MV-4-11 (cell line): ENCODE results near the gene FUS.
"Not testable (repeated sequence)": the region's sequence is repeated elsewhere in the genome, so short reads cannot be mapped to it uniquely, and the experiment has no call there.

Experiments used
- DNase-seq: peaks from one replicate; lab custom pipeline; 2025; lab: John Stamatoyannopoulos, UW

FUS gene

GRCh38 chr16:31186930-31187807 lies 7.2 kb downstream of the FUS start:
- DNase-seq = no peak

- no peak for DNase-seq
Observed at GRCh38 chr16:31187808-31188189, 7.9 kb downstream of the FUS start.

GRCh38 chr16:31188450-31189411 lies 8.8 kb downstream of the FUS start:
- DNase-seq = no peak

GRCh38 chr16:31189412-31189778 lies 9.5 kb downstream of the FUS start:
- no peak for DNase-seq

- DNase-seq = no peak
Observed at GRCh38 chr16:31190061-31190460, 10.1 kb downstream of the FUS start.

- DNase-seq = no peak
Observed at GRCh38 chr16:31190818-31191444, 11.0 kb downstream of the FUS start.

- no peak for DNase-seq
Observed at GRCh38 chr16:31191697-31192428, 11.9 kb downstream of the FUS start.

GRCh38 chr16:31192856-31193642 lies 13.1 kb downstream of the FUS start:
- DNase-seq = no peak

GRCh38 chr16:31193874-31194273 lies 13.9 kb downstream of the FUS start:
- no peak for DNase-seq

GRCh38 chr16:31194898-31195297 lies 15.0 kb downstream of the FUS start:
- no peak for DNase-seq

- DNase-seq = not testable (repeated sequence)
Observed at GRCh38 chr16:31195861-31196260, 15.9 kb downstream of the FUS start.

GRCh38 chr16:31196324-31197088 lies 16.6 kb downstream of the FUS start:
- DNase-seq = peak; percentile 26

GRCh38 chr16:31198207-31198882 lies 18.4 kb downstream of the FUS start:
- DNase-seq = peak; percentile 56

- no peak for DNase-seq
Observed at GRCh38 chr16:31199430-31200041, 19.6 kb downstream of the FUS start.

- not testable (repeated sequence) for DNase-seq
Observed at GRCh38 chr16:31200111-31200510, 20.2 kb downstream of the FUS start.

- peak; percentile 85 for DNase-seq
Observed at GRCh38 chr16:31200821-31201568, 21.1 kb downstream of the FUS start.

- peak; percentile 79 for DNase-seq
Observed at GRCh38 chr16:31201582-31202413, 21.9 kb downstream of the FUS start.
